Ascending aorta (tissue), 2 donors: ENCODE measurements around the gene SV2B. TPM values are rescaled to one million over a fixed set of nuclear protein-coding genes. Genes with fewer than 3 reads are reported as not detected.

Experiments
- DNase-seq, 2 donors: peaks; one replicate each; pipeline ENCODE4 v3.0.0-alpha.2; 2019; ENCODE audit warnings: low spot score in 2 of 2
- H3K27ac ChIP-seq, 2 donors: fragments of 200-600 bp; sonication (generic); one replicate each; pipeline ENCODE4 v1.5.1; 2016 to 2017; ENCODE audit warnings: mild to moderate bottlenecking in 1 of 2
- H3K27me3 ChIP-seq: fragments of 200-600 bp; sonication (generic); one replicate; pipeline ENCODE4 v1.5.1; 2017
- H3K36me3 ChIP-seq, 2 donors: fragments of 200-600 bp; sonication (generic); one replicate each; pipeline ENCODE4 v1.5.1; 2016
- H3K4me1 ChIP-seq, 2 donors: fragments of 200-600 bp; sonication (generic); one replicate each; pipeline ENCODE4 v1.5.1; 2016 to 2017; ENCODE audit warnings: mild to moderate bottlenecking in 1 of 2
- H3K4me3 ChIP-seq, 2 donors: fragments of 200-600 bp; sonication (generic); one replicate each; pipeline ENCODE4 v1.5.1; 2016 to 2017; ENCODE audit warnings: mild to moderate bottlenecking in 1 of 2
- H3K9me3 ChIP-seq, 2 donors: fragments of 200-600 bp; sonication (generic); one replicate each; pipeline ENCODE4 v1.5.1; 2016
- CTCF ChIP-seq, 3 experiments: fragments of 200-600 bp in 2 of 3; fragments of 450-650 bp in 1 of 3; sonication (generic) in 2 of 3; IDR thresholded peaks; one replicate each; pipeline ENCODE4 v1.5.1; 2016 to 2019; ENCODE audit warnings: antibody characterized with exemption in 3 of 3, mild to moderate bottlenecking in 1 of 3, moderate library complexity in 1 of 3
- intact Hi-C: fragments of 100-400 bp; cut with DNase I; formaldehyde crosslinking; loops from one replicate; pipeline ENCODE4 v1.15.1; 2023
- total RNA-seq: library from RNA; depleted of rRNA; stranded (reverse); fragments of >200 nt; gene quantifications from one replicate; pipeline ENCODE4 v1.1.0, GENCODE V29; 2016

SV2B gene
- total RNA-seq, 1 donor from 2014 or later: 0.11 TPM

- intact Hi-C loops: no loop called here
- no peak for DNase-seq
- Histone ChIP-seq H3K9me3 (no peaks in the 10 kb centered on the region), H3K36me3 (no peaks in the 10 kb centered on the region), H3K27ac (no peak overlapping the region), H3K27me3 (no peaks in the 10 kb centered on the region), H3K4me3 (no peak overlapping the region), H3K4me1 (no peaks in the 10 kb centered on the region)
- no peak for TF ChIP-seq CTCF (IDR thresholded peaks at IDR 0.05)
Measured at GRCh38 chr15:91061997-91062396, 38.1 kb upstream of the SV2B start.

- no peaks in the 10 kb centered on the region for H3K9me3 ChIP-seq
- no peak for DNase-seq
- no peak overlapping the region for H3K27ac ChIP-seq
- TF ChIP-seq CTCF (IDR thresholded peaks at IDR 0.05): no peak
- intact Hi-C loops: no loop called here
- no peaks in the 10 kb centered on the region for H3K4me1 ChIP-seq
- no peak overlapping the region for H3K4me3 ChIP-seq
- H3K27me3 ChIP-seq: no peaks in the 10 kb centered on the region
- no peaks in the 10 kb centered on the region for H3K36me3 ChIP-seq
Measured at GRCh38 chr15:91065505-91065904, 34.6 kb upstream of the SV2B start.

- TF ChIP-seq CTCF (IDR thresholded peaks at IDR 0.05): no peak
- intact Hi-C loops: no loop called here
- Histone ChIP-seq H3K9me3 (no peaks in the 10 kb centered on the region), H3K36me3 (no peaks in the 10 kb centered on the region), H3K4me1 (no peaks in the 10 kb centered on the region), H3K4me3 (no peak overlapping the region), H3K27me3 (no peaks in the 10 kb centered on the region), H3K27ac (no peak overlapping the region)
- no peak for DNase-seq
Measured at GRCh38 chr15:91067036-91067435, 33.0 kb upstream of the SV2B start.

GRCh38 chr15:91068436-91068835 is 31.6 kb upstream of the SV2B start:
- no peak overlapping the region for H3K4me3 ChIP-seq
- intact Hi-C loops: no loop called here
- no peaks in the 10 kb centered on the region for H3K4me1 ChIP-seq
- H3K27me3 ChIP-seq: no peaks in the 10 kb centered on the region
- TF ChIP-seq CTCF (IDR thresholded peaks at IDR 0.05): no peak
- no peak for DNase-seq
- no peaks in the 10 kb centered on the region for H3K9me3 ChIP-seq
- H3K27ac ChIP-seq: no peak overlapping the region
- H3K36me3 ChIP-seq: no peaks in the 10 kb centered on the region

GRCh38 chr15:91068966-91069365 is 31.1 kb upstream of the SV2B start:
- no peaks in the 10 kb centered on the region for H3K27me3 ChIP-seq
- no peaks in the 10 kb centered on the region for H3K4me1 ChIP-seq
- H3K27ac ChIP-seq: no peak overlapping the region
- no peaks in the 10 kb centered on the region for H3K9me3 ChIP-seq
- DNase-seq: no peak
- H3K4me3 ChIP-seq: no peak overlapping the region
- no peak for TF ChIP-seq CTCF (IDR thresholded peaks at IDR 0.05)
- intact Hi-C loops: no loop called here
- H3K36me3 ChIP-seq: no peaks in the 10 kb centered on the region

GRCh38 chr15:91070872-91071271 is 29.2 kb upstream of the SV2B start:
- H3K27me3 ChIP-seq: no peaks in the 10 kb centered on the region
- H3K4me3 ChIP-seq: no peak overlapping the region
- intact Hi-C loops: no loop called here
- H3K9me3 ChIP-seq: no peaks in the 10 kb centered on the region
- no peaks in the 10 kb centered on the region for H3K36me3 ChIP-seq
- DNase-seq: no peak
- H3K27ac ChIP-seq: no peak overlapping the region
- no peak for TF ChIP-seq CTCF (IDR thresholded peaks at IDR 0.05)
- no peaks in the 10 kb centered on the region for H3K4me1 ChIP-seq
